HCT116 (cell line): Measurements from ENCODE around the gene GLUD1. TPM values are rescaled to one million over a fixed set of nuclear protein-coding genes. Genes with fewer than 3 reads are reported as not detected.
"Not testable (repeated sequence)": the region's sequence is repeated elsewhere in the genome, so short reads cannot be mapped to it uniquely, and the experiment has no call there.

ENCODE experiments used
- ATAC-seq: fragments of 200-7000 bp; cut with Tn5 transposase; 2 replicates; pipeline ENCODE4 v1.9.1; 2020; ENCODE audit warnings: mild to moderate bottlenecking, moderate library complexity
- BruUV-seq: library from RNA; stranded (reverse); fragments of 400-500 nt; replicated peaks from 2 replicates; lab custom pipeline; 2021; lab: Mats Ljungman, UMichigan
- CTCF ChIA-PET: fragments of 300-600 bp; sonication (Branson Sonifier 250); formaldehyde crosslinking; loops from one replicate; lab custom pipeline; 2021; ENCODE audit warnings: antibody characterized with exemption; lab: Charles Lee
- POLR2A ChIA-PET: fragments of 300-600, 350-600 bp; sonication (Branson Sonifier 250); formaldehyde crosslinking; loops from one replicate; lab custom pipeline; 2021; ENCODE audit warnings: antibody characterized with exemption; lab: Charles Lee
- RAD21 ChIA-PET, 2 experiments: fragments of 300-600 bp; sonication (Branson Sonifier 250); formaldehyde crosslinking; loops; one replicate each; lab custom pipeline; 2023; ENCODE audit warnings: low total read pairs in 2 of 2; ENCODE audit not compliant: uncharacterized antibody in 2 of 2, unreplicated experiment in 2 of 2, low non-redundant PET in 1 of 2; lab: Charles Lee
- DNase-seq: peaks from one replicate; pipeline ENCODE4 v3.0.0-alpha.2; 2010; ENCODE audit warnings: low read depth, low spot score
- H2AFZ ChIP-seq: fragments of 200-600 bp; shearing (Covaris generic), sonication (generic); 2 replicates; pipeline ENCODE4 v1.6.1; 2017; ENCODE audit warnings: low read depth, mixed run types, mixed read lengths, antibody characterized with exemption, low read length; ENCODE audit not compliant: poor library complexity, severe bottlenecking
- H3K27ac ChIP-seq: 2 replicates; pipeline ENCODE4 v1.5.1; 2012; ENCODE audit warnings: low read depth, low read length
- H3K27me3 ChIP-seq: fragments of 200-600 bp; sonication (generic); 2 replicates; pipeline ENCODE4 v1.6.1; 2016; ENCODE audit warnings: mixed run types, low read length, mixed read lengths; ENCODE audit not compliant: insufficient read depth
- H3K36me3 ChIP-seq, 2 experiments: fragments of 200-500 bp in 1 of 2; fragments of 200-600 bp in 1 of 2; sonication (Bioruptor generic) in 1 of 2; sonication (generic) in 1 of 2; 2 replicates each; pipeline versions ENCODE4 v1.5.1 to v1.6.1; 2014 to 2016; ENCODE audit warnings: low read length in 2 of 2, inconsistent platforms in 1 of 2, mixed read lengths in 1 of 2, mixed run types in 1 of 2; ENCODE audit not compliant: insufficient read depth in 2 of 2, control insufficient read depth in 1 of 2
- H3K4me1 ChIP-seq, 2 experiments: fragments of 200-600 bp in 1 of 2; sonication (generic) in 1 of 2; 2 replicates each; pipeline versions ENCODE4 v1.5.1 to v1.6.1; 2012 to 2017; ENCODE audit warnings: low read length in 2 of 2, inconsistent platforms in 1 of 2, mild to moderate bottlenecking in 1 of 2, mixed read lengths in 1 of 2, mixed run types in 1 of 2, moderate library complexity in 1 of 2; ENCODE audit not compliant: insufficient read depth in 2 of 2, control insufficient read depth in 1 of 2
- H3K4me2 ChIP-seq: fragments of 200-600 bp; sonication (generic); 2 replicates; pipeline ENCODE4 v1.6.1; 2017; ENCODE audit warnings: mixed run types, low read length, mixed read lengths
- H3K4me3 ChIP-seq, 2 experiments: fragments of 200-600 bp in 1 of 2; sonication (generic) in 1 of 2; replicated peaks in 1 of 2; 2 replicates each; pipeline ENCODE4 v1.5.1; 2011 to 2016; ENCODE audit warnings: low read length in 2 of 2, control low read depth in 1 of 2, low read depth in 1 of 2, mild to moderate bottlenecking in 1 of 2, mixed read lengths in 1 of 2, mixed run types in 1 of 2
- H3K79me2 ChIP-seq: fragments of 200-600 bp; sonication (generic); 2 replicates; pipeline ENCODE4 v1.6.1; 2017; ENCODE audit warnings: mild to moderate bottlenecking, mixed run types, low read length, moderate library complexity, mixed read lengths; ENCODE audit not compliant: insufficient read depth
- H3K9ac ChIP-seq: fragments of 200-600 bp; sonication (generic); 2 replicates; pipeline ENCODE4 v1.6.1; 2016; ENCODE audit warnings: low read length, mixed read lengths
- H3K9me2 ChIP-seq: fragments of 200-600 bp; sonication (generic), shearing (Covaris generic); 2 replicates; pipeline ENCODE4 v1.6.1; 2017; ENCODE audit warnings: mixed run types, mild to moderate bottlenecking, moderate library complexity; ENCODE audit not compliant: insufficient read depth
- H3K9me3 ChIP-seq, 2 experiments: fragments of 200-500 bp in 1 of 2; fragments of 200-600 bp in 1 of 2; sonication (Bioruptor generic) in 1 of 2; sonication (generic) in 1 of 2; 2 replicates each; pipeline ENCODE4 v1.6.1; 2014 to 2017; ENCODE audit warnings: low read length in 2 of 2, mixed read lengths in 2 of 2, inconsistent platforms in 1 of 2, low read depth in 1 of 2, mild to moderate bottlenecking in 1 of 2, mixed run types in 1 of 2, moderate library complexity in 1 of 2; ENCODE audit not compliant: control insufficient read depth in 1 of 2, insufficient read depth in 1 of 2
- H4K20me1 ChIP-seq: fragments of 200-600 bp; sonication (generic), shearing (Covaris generic); 2 replicates; pipeline ENCODE4 v1.6.1; 2017; ENCODE audit warnings: mixed run types, mild to moderate bottlenecking, moderate library complexity; ENCODE audit not compliant: insufficient read depth
- ATF3 ChIP-seq: IDR thresholded peaks from 2 replicates; pipeline ENCODE4 v1.6.1; 2012
- CBX3 ChIP-seq: IDR thresholded peaks from 2 replicates; pipeline ENCODE4 v1.6.1; 2012; ENCODE audit warnings: low read depth
- EGR1 ChIP-seq: IDR thresholded peaks from 2 replicates; pipeline ENCODE4 v1.6.1; 2012; ENCODE audit warnings: low read depth
- ELF1 ChIP-seq: IDR thresholded peaks from 2 replicates; pipeline ENCODE4 v1.6.1; 2012; ENCODE audit warnings: low read depth, borderline replicate concordance
- EZH2 ChIP-seq: fragments of 200-600 bp; sonication (generic); IDR thresholded peaks from 2 replicates; pipeline ENCODE4 v1.6.1; 2017; ENCODE audit warnings: antibody characterized with exemption, mixed run types
- JUND ChIP-seq: IDR thresholded peaks from 2 replicates; pipeline ENCODE4 v1.6.1; 2012
- POLR2AphosphoS5 ChIP-seq: IDR thresholded peaks from 2 replicates; pipeline ENCODE4 v1.6.1; 2011; ENCODE audit warnings: mild to moderate bottlenecking, low read depth, low read length, moderate library complexity
- RAD21 ChIP-seq: IDR thresholded peaks from 2 replicates; pipeline ENCODE4 v1.6.1; 2012; ENCODE audit warnings: low read depth, mild to moderate bottlenecking
- REST ChIP-seq: IDR thresholded peaks from 2 replicates; pipeline ENCODE4 v1.6.1; 2012; ENCODE audit warnings: low read depth
- SIN3A ChIP-seq: IDR thresholded peaks from 2 replicates; pipeline ENCODE4 v1.6.1; 2012; ENCODE audit warnings: low read depth
- intact Hi-C: fragments of 100-400 bp; cut with micrococcal nuclease; formaldehyde crosslinking; loops from 2 replicates; pipeline ENCODE4 v1.10.0; 2022
- total RNA-seq: library from RNA; stranded (reverse); gene quantifications from one replicate; pipeline ENCODE4 v1.2.1, GENCODE V29; 2021; ENCODE audit not compliant: unreplicated experiment

Gene GLUD1
- total RNA-seq, 1 experiment from 2014 or later: 131 TPM

- intact Hi-C loops, H3K4me2 ChIP-seq, POLR2A ChIA-PET, H3K27ac ChIP-seq, H3K9ac ChIP-seq, H3K36me3 ChIP-seq, DNase-seq, CTCF ChIA-PET, H2AFZ ChIP-seq, H3K4me1 ChIP-seq, H3K9me2 ChIP-seq, H3K4me3 ChIP-seq, H3K9me3 ChIP-seq, H4K20me1 ChIP-seq, ATAC-seq, BruUV-seq, RAD21 ChIA-PET, H3K27me3 ChIP-seq: not testable (repeated sequence)
- H3K79me2 ChIP-seq: peaks cover 71% of the 10 kb centered on the region
Measured at GRCh38 chr10:87081574-87081973, 13.1 kb downstream of the GLUD1 start.

GRCh38 chr10:87080621-87081020 is 14.0 kb downstream of the GLUD1 start:
- H3K4me2 ChIP-seq, H3K9ac ChIP-seq, H3K27ac ChIP-seq, RAD21 ChIA-PET, H3K4me3 ChIP-seq, POLR2A ChIA-PET, H2AFZ ChIP-seq, H4K20me1 ChIP-seq, H3K36me3 ChIP-seq, ATAC-seq, H3K27me3 ChIP-seq, DNase-seq, H3K9me2 ChIP-seq, CTCF ChIA-PET, H3K9me3 ChIP-seq, BruUV-seq, H3K4me1 ChIP-seq, intact Hi-C loops: not testable (repeated sequence)
- H3K79me2 ChIP-seq: peaks cover 67% of the 10 kb centered on the region

- no peak overlapping the region for H2AFZ ChIP-seq
- ATAC-seq (no peak), DNase-seq (no peak)
- H3K9me3 ChIP-seq: no peaks in the 10 kb centered on the region
- H3K36me3 ChIP-seq: peaks cover under 1 to 7% of the 10 kb centered on the region in 2 experiments; a peak in 1 of 4 replicates
- no peak overlapping the region for H3K4me2 ChIP-seq
- ChIA-PET POLR2A (no interaction called here), RAD21 (no interaction called here), CTCF (no interaction called here)
- intact Hi-C loops: no loop called here
- no peak overlapping the region for H3K4me3 ChIP-seq
- BruUV-seq: no TSS peak
- no peak overlapping the region for H3K27ac ChIP-seq
- H4K20me1 ChIP-seq: no peaks in the 10 kb centered on the region
- no peaks in the 10 kb centered on the region for H3K9me2 ChIP-seq
- H3K4me1 ChIP-seq: no peaks in the 10 kb centered on the region; a peak in 1 of 4 replicates
- H3K9ac ChIP-seq: no peak overlapping the region
- H3K79me2 ChIP-seq: peaks cover 54% of the 10 kb centered on the region
- no peaks in the 10 kb centered on the region for H3K27me3 ChIP-seq
- TF ChIP-seq RAD21 (no peak), SIN3A (no peak), ELF1 (no peak), ATF3 (no peak), EGR1 (no peak), EZH2 (no peak), CBX3 (no peak), JUND (no peak), POLR2AphosphoS5 (no peak), REST (no peak)
Measured at GRCh38 chr10:87079106-87079836, 15.4 kb downstream of the GLUD1 start.
